ENCODE measurements around the gene NRN1L.

DNA sequence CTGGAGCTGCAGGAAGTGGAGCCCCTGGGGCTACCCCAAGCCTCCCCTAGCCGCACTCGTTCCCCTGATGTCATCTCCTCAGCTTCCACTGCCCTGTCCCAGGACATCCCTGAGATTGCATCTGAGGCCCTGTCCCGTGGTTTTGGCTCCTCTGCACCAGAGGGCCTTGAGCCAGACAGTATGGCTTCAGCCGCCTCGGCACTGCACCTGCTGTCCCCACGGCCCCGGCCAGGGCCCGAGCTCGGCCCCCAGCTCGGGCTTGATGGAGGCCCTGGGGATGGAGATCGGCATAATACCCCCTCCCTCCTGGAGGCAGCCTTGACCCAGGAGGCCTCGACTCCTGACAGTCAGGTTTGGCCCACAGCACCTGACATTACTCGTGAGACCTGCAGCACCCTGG is 4.1 kb upstream of the NRN1L start:
- TF ChIP-seq, protein P1, sequence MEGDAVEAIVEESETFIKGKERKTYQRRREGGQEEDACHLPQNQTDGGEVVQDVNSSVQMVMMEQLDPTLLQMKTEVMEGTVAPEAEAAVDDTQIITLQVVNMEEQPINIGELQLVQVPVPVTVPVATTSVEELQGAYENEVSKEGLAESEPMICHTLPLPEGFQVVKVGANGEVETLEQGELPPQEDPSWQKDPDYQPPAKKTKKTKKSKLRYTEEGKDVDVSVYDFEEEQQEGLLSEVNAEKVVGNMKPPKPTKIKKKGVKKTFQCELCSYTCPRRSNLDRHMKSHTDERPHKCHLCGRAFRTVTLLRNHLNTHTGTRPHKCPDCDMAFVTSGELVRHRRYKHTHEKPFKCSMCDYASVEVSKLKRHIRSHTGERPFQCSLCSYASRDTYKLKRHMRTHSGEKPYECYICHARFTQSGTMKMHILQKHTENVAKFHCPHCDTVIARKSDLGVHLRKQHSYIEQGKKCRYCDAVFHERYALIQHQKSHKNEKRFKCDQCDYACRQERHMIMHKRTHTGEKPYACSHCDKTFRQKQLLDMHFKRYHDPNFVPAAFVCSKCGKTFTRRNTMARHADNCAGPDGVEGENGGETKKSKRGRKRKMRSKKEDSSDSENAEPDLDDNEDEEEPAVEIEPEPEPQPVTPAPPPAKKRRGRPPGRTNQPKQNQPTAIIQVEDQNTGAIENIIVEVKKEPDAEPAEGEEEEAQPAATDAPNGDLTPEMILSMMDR (IDR thresholded peaks at IDR 0.05; ENCODE audit: low read length): no peak
- no peak for TF ChIP-seq EZH2 (IDR thresholded peaks at IDR 0.05; ENCODE audit: borderline replicate concordance, low read length)

Measured in OCI-LY1 (cell line).